HepG2 (cell line): ENCODE measurements around the gene ADAT3. TPM values are rescaled to one million over a fixed set of nuclear protein-coding genes. Genes with fewer than 3 reads are reported as not detected.

Experiments used
- CTCF ChIP-seq: sonication (generic); formaldehyde crosslinking; IDR thresholded peaks from 2 replicates; pipeline ENCODE4 v1.5.0; 2020; ENCODE audit warnings: mild to moderate bottlenecking, missing genetic modification reagents, moderate library complexity
- GMEB1 ChIP-seq: sonication (generic); formaldehyde crosslinking; IDR thresholded peaks from 2 replicates; pipeline ENCODE4 v1.5.1; 2020; ENCODE audit warnings: missing genetic modification reagents, mild to moderate bottlenecking, borderline replicate concordance
- IKZF4 ChIP-seq: sonication (generic); formaldehyde crosslinking; IDR thresholded peaks from 2 replicates; pipeline ENCODE4 v1.5.1; 2020; ENCODE audit warnings: borderline replicate concordance, mild to moderate bottlenecking, low read depth, missing genetic modification reagents; ENCODE audit errors: not compliant biosample characterization
- RARA ChIP-seq: IDR thresholded peaks from 2 replicates; pipeline ENCODE4 v1.6.1; 2016; ENCODE audit warnings: missing genetic modification reagents, missing compliant biosample characterization
- REXO4 ChIP-seq: sonication (generic); formaldehyde crosslinking; IDR thresholded peaks from 2 replicates; pipeline ENCODE4 v1.8.0; 2022; ENCODE audit warnings: missing genetic modification reagents, mild to moderate bottlenecking, borderline replicate concordance
- ZNF17 ChIP-seq: sonication (generic); formaldehyde crosslinking; IDR thresholded peaks from 2 replicates; pipeline ENCODE4 v1.5.0; 2020; ENCODE audit warnings: mild to moderate bottlenecking, missing genetic modification reagents
- ZNF274 ChIP-seq: sonication (generic); formaldehyde crosslinking; IDR thresholded peaks from 2 replicates; pipeline ENCODE4 v1.5.1; 2020; ENCODE audit warnings: mild to moderate bottlenecking, missing genetic modification reagents
- ZNF33B ChIP-seq: sonication (generic); formaldehyde crosslinking; IDR thresholded peaks from 2 replicates; pipeline ENCODE4 v1.5.1; 2020; ENCODE audit warnings: mild to moderate bottlenecking, missing genetic modification reagents
- ZNF44 ChIP-seq: sonication (generic); formaldehyde crosslinking; IDR thresholded peaks from 2 replicates; pipeline ENCODE4 v1.5.1; 2020; ENCODE audit warnings: mild to moderate bottlenecking, missing genetic modification reagents
- ZNF616 ChIP-seq: sonication (generic); formaldehyde crosslinking; IDR thresholded peaks from 2 replicates; pipeline ENCODE4 v1.5.0; 2020; ENCODE audit warnings: low read depth, mild to moderate bottlenecking, missing genetic modification reagents
- ZNF646 ChIP-seq: sonication (generic); formaldehyde crosslinking; IDR thresholded peaks from 2 replicates; pipeline ENCODE4 v1.9.0; 2021; ENCODE audit warnings: mild to moderate bottlenecking, missing genetic modification reagents
- ZNF660 ChIP-seq: sonication (generic); formaldehyde crosslinking; IDR thresholded peaks from 2 replicates; pipeline ENCODE4 v1.5.1; 2020; ENCODE audit warnings: mild to moderate bottlenecking, low read depth, missing genetic modification reagents, borderline replicate concordance
- ZNF678 ChIP-seq: sonication (generic); formaldehyde crosslinking; IDR thresholded peaks from 2 replicates; pipeline ENCODE4 v1.4.0; 2020; ENCODE audit warnings: mild to moderate bottlenecking, missing genetic modification reagents
- ZNF710 ChIP-seq: sonication (generic); formaldehyde crosslinking; IDR thresholded peaks from 2 replicates; pipeline ENCODE4 v1.5.0; 2020; ENCODE audit warnings: mild to moderate bottlenecking, missing genetic modification reagents, borderline replicate concordance
- ZNF75D ChIP-seq: sonication (generic); formaldehyde crosslinking; IDR thresholded peaks from 2 replicates; pipeline ENCODE4 v1.8.1; 2023; ENCODE audit warnings: missing genetic modification reagents, mild to moderate bottlenecking, borderline replicate concordance
- ZNF761 ChIP-seq: sonication (generic); formaldehyde crosslinking; conservative IDR thresholded peaks from 2 replicates; pipeline ENCODE4 v1.4.0; 2020; ENCODE audit warnings: mild to moderate bottlenecking, missing genetic modification reagents
- polyA plus RNA-seq, 8 experiments: library from polyadenylated mRNA; depleted of rRNA in 3 of 8; stranded (reverse) in 7 of 8; unstranded in 1 of 8; fragments of >200 nt; fragmentation: Illumina TruSeq in 4 of 8; extraction: Trizol in 4 of 8; gene quantifications; 2 replicates each; pipeline versions ENCODE4 v1.2.1 to v1.2.3, GENCODE V29; 2011 to 2016; ENCODE audit warnings: low read depth in 4 of 8, missing spikeins in 1 of 8, mixed read lengths in 1 of 8; ENCODE audit not compliant: insufficient read depth in 1 of 8
- total RNA-seq, 5 experiments: library from RNA; depleted of rRNA; stranded (reverse); fragments of >200 nt; fragmentation: Illumina TruSeq; extraction: Trizol; gene quantifications; 2 replicates each; pipeline ENCODE4 v1.2.3, GENCODE V29; 2016; ENCODE audit warnings: low read depth in 1 of 5

ADAT3 gene
- total and polyA plus RNA-seq, 2 of the 13 experiments (the other 11 are each of a cell fraction or from before 2014, with no cell fraction given), result 0.95 to 3.5 TPM

- no peak for TF ChIP-seq IKZF4 (CRISPR knock-in tag)
- TF ChIP-seq REXO4 (CRISPR knock-in tag), result no peak
- no peak for TF ChIP-seq ZNF17 (CRISPR knock-in tag)
- no peak for TF ChIP-seq ZNF646
- TF ChIP-seq GMEB1, result peak; percentile 8; the same call in 1 of the 2 replicates
- no peak for TF ChIP-seq ZNF33B (CRISPR knock-in tag)
- TF ChIP-seq CTCF (CRISPR knock-in tag), result peak; percentile 30; the same call in 1 of the 2 replicates
- no peak for TF ChIP-seq ZNF616 (CRISPR knock-in tag)
- TF ChIP-seq RARA (CRISPR knock-in tag), result peak; percentile 44
- TF ChIP-seq ZNF75D (CRISPR knock-in tag), result no peak
- TF ChIP-seq ZNF678, result no peak
- TF ChIP-seq ZNF44 (CRISPR knock-in tag), result no peak
- TF ChIP-seq ZNF761, result no peak
- TF ChIP-seq ZNF274, result 0 out of 2 replicates have a peak, but pooled peaks have one; percentile 8
- 0 out of 2 replicates have a peak, but pooled peaks have one; percentile 61 for TF ChIP-seq ZNF710 (CRISPR knock-in tag)
- no peak for TF ChIP-seq ZNF660
These were observed 41.3 kb upstream of the ADAT3 start (continued) for GRCh38 chr19:1863638-1864479.
